Measurements from ENCODE around the gene SMIM35.

Gene SMIM35

DNA sequence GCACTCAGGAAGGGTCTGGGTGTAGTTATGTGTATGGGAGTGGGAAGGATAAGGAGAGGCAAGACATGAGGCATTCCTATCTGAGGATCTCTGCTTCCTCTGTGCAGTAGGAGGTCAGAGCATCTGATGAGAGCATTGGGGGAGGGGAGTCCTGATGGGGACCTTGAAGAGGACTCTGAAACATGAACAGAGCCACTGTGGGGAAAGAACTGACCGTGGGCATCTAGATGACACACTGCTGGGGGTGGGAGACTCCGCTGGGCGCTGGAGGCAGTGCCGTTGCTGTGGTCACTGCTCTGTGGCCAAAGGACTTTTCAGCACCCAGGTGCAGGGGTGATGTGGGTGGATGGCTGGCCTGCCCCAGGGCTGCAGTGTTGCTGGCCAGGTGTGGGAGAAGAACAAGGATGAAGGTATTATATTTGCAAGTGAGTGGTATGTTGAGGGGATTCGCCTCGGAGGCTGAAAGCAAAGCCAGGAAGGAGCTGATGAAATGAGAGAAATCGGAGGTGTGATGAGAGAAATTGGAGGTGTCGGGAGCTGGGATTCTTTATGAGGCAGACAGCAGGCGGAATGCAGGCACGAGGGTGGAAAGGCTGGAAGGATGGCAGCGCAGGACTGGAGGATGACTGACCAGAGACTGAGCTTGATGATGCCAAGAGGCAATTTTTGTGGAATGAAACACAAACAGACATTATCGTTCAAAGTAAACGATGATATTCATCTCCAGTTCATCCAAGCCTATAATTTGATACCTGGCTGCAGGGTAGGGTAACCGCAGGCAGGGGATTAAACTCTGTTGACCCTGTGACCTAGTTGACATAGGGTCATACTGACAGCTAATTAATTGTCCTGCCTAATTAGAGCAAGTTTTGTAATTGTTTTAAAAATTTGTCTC is 29.3 kb downstream of the SMIM35 start:
- DNase-seq (ENCODE audit: low spot score): no peak

DNA sequence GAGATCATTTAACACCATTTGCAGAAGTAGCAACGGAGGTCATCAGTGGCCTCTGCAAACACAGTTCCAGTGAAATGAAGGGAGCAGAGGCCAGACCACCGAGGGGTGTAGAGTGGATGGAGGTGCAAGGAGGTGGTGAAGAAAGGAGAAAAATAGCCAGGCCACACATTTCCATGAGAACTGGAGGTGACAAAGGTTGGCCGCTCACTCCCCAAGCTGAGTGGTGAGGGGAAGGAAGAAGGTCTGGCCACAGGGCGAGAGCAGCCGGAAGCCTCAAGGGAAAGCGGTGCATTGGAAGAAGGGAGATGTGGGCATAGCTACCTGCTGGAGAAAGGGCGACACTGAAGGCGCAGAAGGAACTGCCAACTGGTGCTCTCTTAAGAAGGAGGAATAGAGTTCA is 30.0 kb downstream of the SMIM35 start:
- DNase-seq (ENCODE audit: low spot score): no peak

DNA sequence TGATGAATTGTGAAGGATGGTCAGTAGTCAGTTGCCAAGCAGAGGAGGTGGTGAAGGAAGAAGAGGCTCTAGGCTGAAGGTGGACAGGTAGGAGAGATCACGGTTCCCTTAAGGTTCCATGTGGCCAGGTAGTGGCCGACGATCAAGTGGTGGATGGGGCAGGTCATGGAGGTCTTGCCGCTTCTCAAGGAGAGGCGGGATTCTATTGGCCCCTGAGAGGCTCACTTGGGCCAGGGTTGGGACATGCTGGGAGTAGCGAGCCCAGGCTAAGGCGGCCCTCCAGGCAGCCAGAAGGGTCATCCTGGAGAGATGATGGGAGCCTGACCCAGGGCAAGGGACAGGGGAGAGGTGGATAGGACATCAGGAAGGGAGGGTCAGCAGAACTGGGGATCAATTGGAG is 30.8 kb downstream of the SMIM35 start:
- no peak for DNase-seq (ENCODE audit: low spot score)

DNA sequence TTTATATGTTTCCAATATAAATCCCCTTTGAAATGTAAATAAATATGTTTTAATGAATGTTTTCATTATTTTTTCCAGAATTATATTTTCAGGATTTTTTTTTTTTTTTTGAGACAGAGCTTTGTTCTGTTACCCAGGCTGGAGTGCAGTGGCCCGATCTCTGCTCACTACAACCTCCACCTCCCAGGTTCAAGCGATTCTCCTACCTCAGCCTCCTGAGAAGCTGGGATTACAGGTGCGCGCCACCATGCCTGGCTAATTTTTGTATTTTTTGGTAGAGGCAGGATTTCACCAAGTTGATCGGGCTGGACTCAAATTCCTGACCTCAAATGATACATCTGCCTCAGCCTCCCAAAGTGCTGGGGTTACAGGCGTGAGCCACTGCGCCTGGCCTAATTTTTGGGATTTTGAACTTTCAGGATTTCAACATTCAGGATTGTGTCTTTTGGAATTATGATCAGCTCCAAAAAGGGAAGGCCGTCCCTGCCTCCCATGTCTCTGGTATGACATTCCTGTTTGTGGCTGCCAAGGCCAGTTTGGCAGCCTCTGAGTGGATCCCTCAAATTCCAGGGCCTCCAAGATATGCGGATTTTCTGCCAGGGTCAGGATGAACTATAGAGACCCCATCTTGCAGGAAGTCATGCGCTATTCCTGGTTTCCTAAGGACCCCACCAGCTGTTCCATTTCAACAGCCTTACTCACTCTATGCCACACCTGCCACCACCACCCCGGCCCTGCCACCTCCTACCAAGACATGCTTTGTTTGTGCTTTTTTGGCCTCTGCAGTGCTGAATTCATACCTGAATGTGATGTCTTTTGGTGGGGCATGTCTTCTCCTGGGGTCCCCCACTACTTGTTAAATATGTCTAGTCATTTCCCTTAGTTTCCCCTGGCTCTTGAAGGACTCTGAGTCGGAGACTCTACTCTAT is 31.8 kb downstream of the SMIM35 start:
- DNase-seq (ENCODE audit: low spot score): no peak

DNA sequence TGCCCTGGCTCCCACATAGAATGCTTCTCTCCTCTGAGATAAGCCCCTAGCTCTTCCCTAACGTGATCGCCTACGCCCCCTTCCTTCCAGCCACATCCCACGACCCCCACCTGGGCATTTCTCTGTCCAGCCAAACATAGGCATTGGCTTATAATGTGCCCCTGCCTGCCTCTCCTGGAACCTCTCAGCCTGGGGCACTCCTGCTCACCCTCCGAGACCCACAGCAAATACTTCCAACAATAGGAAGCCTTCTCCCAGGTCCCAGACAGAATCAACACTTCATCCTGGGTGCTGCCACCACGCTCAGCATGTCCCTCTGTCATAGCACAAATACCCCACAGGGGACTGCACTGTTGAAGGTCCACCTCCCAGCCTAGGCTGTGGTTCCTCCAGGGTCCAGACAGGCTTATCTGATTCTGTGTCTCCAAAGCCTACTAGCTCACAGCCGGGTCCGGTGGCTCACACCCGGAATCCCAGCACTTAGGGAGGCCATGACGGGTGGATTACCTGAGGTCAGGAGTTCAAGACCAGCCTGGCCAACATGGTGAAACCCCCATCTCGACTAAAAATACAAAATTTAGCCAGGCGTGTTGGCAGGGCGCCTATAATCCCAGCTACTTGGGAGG is 34.1 kb downstream of the SMIM35 start:
- DNase-seq (ENCODE audit: low spot score): no peak

DNA sequence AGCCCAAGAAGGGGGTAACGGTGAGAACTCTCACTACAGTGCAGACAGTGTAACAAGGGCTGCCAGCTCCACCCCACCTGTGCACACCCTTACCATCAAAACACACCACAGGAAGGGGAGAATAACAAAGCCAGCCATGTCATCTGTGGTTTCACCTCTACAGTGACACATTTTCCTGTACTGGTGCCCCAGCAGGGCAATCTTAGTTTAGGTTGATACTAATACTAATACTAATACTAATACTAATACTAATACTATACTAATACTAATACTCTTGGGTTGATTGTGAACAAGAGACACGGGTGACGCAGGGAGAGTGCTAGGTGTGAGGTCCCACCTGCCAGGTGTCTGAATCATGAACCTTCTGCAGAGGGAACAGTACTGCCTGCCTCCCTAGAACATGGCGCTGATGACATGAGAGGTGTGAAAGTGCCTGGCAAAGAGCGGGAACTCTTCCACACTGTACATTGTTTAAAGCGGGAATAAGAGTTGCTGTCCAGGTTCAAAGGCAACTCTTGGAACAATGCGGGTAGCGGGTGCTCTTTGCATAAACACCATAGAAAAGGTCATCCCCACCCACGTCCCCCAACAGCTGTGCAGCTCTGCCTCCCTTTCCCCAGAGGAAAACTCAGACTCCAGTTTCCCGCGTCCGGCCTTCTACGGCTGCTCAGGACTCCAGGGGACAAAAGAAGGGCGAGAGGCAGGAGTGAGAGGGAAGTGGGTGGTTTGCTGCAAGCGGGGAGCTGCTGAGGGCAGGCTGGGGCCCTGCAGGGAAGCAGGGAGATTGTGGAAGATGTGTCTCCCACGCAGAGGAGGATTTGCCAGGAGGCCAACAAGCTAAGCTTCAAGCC is 34.9 kb downstream of the SMIM35 start:
- DNase-seq (ENCODE audit: low spot score): no peak

DNA sequence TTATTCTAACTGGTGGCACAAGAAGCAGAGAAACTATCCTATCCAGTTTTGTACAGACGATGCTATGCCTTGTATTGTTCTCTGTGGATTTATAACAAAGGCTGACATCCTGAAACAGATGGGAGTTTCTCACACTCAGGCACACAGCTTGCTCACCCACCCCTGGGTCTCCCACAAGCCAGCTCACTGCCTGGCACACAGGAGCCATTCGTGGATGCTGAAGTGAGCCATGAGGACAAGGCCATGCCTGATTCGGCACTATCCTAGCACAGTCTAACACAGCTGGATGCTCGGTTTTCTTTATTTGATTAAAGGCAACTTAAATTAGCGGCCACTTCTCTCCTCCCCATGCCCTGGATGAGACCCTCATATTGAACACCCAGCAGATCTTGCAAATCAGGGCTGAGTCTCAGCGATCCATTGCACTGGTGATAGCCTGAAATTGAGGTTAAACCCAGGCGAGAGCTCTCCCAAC is 35.6 kb downstream of the SMIM35 start:
- no peak for DNase-seq (ENCODE audit: low spot score)

DNA sequence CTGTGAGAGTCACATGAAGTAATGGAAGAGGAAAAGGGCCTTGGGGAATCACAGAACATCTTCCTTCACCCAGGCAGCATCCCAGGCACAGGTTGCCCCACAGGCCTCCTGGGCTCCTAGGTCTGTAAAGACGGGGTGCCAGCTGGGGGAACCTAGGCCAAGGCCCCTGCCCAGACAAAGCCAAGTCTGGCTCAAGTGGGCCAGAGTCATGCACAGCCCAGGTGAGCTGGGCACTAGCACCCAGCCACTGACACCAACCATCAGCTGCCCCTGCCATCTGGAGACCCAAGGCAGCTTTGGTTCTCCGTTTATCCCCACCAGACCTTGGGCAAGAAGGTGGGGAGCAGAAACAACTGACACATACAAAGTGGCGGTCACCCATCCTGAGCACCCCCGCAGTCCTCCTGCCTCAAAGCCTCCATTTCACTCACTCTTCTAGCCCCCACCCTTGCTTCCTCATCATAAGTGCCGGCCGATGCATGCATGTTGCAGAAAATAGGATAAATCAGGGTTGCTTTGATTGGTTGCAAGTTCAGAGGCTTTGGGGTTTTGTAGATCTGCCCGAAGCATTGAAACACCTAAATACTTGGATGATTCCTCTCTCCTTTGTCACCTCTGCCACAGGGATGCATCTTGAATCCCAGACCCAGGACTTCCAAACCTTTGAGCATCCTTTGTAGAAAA is 36.4 kb downstream of the SMIM35 start:
- DNase-seq (ENCODE audit: low spot score): no peak

DNA sequence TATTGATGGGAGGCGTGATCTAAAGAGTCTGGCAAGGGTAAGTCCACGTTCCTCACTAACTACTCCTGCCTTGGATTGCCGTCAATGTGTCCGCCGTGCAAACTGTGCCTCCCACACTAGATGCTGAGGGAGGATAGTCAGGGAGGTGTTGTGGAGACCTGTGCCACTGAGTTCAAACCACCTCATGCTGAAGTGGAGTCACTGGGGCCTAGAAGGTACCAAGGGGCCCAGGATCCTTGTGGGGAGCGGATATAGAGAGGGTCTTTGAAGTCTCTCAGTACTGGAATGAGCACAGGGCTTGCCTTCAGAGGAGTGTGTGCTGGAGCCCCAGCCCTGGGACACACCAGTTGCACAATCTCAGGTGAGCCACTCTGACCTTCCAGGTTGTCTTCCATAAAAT is 37.0 kb downstream of the SMIM35 start:
- DNase-seq (ENCODE audit: low spot score): no peak

DNA sequence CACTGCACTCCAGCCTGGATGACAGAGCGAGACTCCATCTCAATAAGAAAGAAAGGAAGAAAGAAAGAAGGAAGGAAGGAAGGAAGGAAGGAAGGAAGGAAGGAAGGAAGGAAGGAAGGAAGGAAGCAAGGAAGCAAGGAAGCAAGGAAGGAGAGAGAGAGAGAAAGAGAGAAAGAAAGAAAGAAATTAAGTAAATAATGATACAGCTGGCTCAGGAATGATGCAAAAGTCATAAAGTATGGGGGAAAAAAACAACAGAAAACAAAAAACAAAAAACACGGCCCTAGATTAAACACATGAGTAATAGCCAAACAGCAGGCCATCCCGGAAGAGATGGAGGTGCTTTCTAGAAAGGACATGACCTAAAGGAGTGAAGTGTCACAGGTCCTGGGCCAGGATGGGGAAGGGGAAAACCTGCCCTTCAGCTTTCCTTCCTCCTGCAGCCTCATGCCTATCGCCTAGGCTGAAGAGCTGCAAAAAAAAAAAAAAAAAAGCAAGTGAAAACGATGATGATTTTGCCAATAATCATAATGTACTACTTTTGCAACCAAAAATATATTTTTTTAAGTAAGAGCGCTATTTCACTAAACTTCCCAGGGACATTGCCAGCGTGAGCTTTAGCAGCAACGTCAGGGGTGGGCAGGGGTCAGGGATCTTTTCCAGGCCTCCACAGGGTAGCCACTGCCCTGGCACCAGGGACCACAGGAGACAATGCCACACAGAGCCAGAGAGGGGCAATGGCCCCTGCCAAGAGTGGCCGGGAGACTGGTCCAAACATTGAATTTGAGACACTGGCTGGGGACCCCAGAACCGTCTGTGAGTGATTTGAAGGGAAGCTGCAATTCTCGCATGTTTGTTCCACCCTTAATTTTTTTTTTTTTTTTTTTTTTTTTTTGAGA is 38.0 kb downstream of the SMIM35 start:
- DNase-seq (ENCODE audit: low spot score): no peak

DNA sequence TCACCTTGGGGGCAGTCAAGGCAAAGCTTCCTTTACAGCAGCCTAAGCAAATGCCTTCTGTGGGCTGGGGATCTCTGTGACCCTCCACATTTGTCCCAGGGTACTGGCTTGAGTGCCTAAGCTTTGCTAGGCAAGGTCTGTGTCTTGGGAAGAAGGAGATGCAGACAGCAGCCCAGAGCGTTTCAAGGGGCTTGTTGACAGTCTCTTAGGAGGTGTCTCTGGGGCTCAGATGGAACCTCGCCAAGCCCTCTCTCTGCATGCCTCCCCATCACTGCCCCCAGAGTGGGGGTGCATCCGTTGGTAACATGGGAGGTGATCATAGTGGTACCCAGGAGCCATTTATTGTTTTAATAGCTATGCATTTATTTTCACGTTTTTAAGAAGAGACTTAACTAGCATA is 39.0 kb downstream of the SMIM35 start:
- DNase-seq (ENCODE audit: low spot score): no peak

DNA sequence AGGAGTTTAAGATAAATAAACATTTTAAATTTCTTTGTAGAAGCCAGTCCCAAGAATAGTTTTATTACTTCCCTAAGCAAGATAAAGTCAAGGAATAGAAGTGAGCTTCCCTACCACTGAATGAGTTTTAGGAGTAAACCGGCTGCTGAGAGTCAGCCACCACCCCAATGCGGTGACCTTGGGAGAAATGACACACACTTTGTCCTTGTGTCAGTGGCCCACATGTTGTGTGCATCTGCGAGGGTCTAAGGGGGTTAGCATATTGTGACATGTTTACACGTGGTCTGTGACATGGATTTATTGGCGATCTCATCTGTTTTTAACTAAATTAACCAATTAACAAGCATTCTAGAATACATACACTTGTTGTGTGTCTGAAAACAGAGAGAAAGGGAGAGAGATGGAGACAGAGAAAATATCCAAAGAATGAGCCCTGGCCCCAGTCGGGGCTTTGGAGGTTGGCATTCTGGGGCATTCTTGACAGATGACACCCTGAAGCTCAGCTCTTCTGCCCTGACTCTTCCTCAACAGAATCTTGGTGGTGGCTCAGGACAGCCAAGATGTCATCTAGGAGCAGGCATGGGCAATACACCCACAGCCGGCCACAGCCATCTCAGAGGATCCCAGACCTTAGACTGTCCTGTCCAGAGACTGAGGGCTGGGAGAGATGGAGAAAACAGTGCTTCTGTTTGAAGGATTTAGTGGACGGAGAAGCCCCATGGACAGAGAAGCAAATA is 39.6 kb downstream of the SMIM35 start:
- no peak for DNase-seq (ENCODE audit: low spot score)

DNA sequence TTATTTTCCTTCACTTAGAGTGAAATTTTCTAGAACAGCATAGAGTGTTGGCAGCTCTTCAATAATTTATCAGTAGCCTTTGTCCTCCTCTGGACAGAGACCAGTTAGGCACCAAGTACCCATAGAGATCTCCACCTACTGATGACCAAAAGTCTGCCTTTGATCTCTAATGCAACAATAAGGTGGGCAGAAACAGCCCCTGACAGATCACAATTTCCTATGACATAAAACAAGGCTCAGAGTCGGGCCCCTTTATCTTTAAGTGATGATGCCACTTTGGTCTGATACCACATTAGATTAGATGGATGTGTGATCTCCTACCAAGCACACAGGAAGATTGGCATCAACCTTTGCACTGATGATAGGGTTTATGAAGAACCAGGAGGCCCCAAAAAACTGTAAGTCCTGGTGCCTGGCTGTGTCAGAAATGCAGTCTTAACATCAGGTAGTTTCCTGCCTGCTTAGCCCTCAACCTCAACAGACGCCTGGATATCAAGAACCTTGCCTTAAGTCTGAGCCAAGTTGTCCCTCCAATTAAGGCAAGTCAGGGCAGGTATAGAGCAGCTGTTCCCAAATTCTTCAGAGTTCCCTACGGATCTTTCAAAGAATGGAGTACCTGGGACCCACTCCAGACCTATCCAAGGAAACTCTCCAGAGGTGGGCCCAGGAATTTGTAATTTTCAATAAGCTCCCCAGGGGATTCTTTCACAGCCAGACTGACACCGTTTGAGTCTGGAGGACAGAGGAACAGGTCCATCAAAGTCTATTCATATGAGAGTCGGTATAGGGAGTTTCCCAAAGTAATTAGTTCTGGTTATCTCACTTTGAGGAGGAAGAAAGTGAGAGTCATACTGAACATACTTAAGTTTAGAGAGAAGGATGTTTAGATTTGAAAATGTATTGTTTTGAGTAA is 40.5 kb downstream of the SMIM35 start:
- no peak for DNase-seq (ENCODE audit: low spot score)

DNA sequence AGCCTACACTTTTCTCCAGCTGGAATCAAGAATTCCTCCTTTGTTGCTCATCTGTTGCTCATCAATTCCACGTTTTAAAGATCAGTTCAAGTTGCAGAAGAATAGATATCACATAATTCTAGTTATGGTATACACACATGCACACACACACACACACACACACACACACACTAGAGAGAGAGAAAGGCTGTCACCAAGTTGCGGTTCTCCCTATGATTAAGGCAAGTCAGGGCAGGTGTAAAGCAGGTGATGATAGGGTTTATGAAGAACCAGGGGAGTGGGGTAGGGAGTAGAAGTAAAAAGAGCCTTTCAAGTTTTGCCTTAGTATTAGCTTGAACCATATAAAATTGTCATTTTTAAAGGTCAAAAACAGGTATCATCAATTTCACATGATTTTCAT is 41.6 kb downstream of the SMIM35 start:
- no peak for DNase-seq (ENCODE audit: low spot score)

DNA sequence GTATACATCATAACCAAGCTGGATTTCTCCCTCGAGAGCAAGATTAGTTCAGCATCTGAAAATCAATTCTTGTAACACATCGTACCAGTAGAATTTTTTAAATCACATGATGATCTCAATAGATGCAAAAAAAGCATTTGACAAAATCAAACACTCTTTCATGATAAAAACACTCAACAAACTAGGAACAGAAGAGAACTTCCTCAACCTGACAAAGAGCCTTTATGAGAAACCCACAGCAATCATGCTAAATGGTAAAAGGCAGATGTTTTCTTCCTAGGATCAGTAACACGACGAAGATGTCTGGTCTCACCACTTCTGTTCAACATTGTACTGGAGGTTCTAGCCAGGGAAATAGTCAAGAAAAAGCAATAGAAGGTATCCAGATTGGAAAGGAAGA is 44.0 kb downstream of the SMIM35 start:
- DNase-seq (ENCODE audit: low spot score): no peak

DNA sequence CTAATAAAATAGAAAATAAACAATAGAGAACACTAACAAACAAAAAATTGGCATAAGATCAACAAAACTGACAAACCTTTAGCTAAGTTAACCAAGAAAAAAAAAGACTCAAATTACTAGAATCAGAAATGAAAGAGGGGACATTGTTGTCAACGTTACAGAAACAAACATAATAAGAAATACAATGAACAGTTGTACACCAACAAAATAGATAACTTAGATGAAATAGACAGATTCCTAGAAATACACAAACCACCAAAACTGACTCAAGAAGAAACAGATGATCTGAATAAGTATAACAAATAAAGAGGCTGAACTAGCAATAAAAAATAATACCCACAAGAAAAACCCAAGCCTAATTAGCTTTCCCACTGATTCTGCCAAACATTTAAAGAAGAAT is 44.6 kb downstream of the SMIM35 start:
- no peak for DNase-seq (ENCODE audit: low spot score)

DNA sequence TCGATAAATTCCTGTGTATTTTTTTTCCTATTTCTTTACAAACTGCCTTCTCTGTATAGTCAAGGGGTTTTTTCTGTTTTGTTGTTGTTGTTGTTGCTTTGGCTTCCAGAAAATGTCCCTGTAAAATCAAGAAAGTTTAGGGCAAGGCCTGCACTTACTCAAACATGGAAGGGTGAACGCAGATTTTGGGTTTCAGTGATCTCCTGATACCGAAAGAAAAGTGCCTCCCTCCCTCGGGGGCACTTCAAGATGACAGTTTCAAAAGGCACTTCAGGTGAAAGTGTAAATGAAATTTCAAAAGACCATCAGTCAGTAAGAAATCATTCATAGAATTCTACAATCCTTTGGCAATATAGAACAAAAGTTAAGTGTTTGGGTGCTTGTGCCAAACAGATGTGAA is 53.3 kb downstream of the SMIM35 start:
- no peak for DNase-seq (ENCODE audit: low spot score)

DNA sequence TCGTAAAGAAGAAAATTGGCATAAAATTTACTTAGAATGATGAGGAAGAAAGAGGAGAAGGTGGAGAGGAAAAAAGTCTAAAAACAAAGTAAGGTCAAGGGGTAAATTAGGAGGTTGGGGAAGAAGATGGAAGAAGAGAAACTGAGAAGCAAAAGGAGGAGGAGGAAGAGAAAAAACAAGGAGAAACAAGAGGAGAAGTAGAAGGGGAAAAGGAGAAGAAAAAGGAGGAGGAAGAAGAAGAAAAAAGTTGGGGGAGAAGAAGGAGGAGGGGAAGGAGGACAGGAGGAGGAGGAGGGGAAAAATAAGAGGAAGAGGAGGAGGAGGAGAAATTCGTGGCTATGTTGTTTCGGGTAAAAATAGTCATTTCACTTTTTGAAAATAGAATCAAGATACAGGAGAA is 58.1 kb downstream of the SMIM35 start:
- DNase-seq (ENCODE audit: low spot score): no peak

Measured in hematopoietic multipotent progenitor cell treated with erythropoietin and hydrocortisone succinate and interleukin-3 and kit ligand, for 15 days (in vitro differentiated cells).